IMR-90 (cell line): ENCODE measurements around the gene TCF4.

Experiments
- BHLHE40 ChIP-seq: fragments of 150-350 bp; IDR thresholded peaks from 2 replicates; pipeline ENCODE4 v1.6.1; 2016; ENCODE audit warnings: mild to moderate bottlenecking, low read depth, low read length
- CEBPB ChIP-seq: IDR thresholded peaks from 2 replicates; pipeline ENCODE4 v1.6.1; 2012; ENCODE audit warnings: low read depth, low read length, improper control_type of control experiment
- CHD1 ChIP-seq: IDR thresholded peaks from 2 replicates; pipeline ENCODE4 v1.6.1; 2012; ENCODE audit warnings: low read depth, low read length, improper control_type of control experiment
- MAFK ChIP-seq: IDR thresholded peaks from 2 replicates; pipeline ENCODE4 v1.6.1; 2012; ENCODE audit warnings: low read depth, low read length, improper control_type of control experiment
- MAZ ChIP-seq: IDR thresholded peaks from 2 replicates; pipeline ENCODE4 v1.6.1; 2012; ENCODE audit warnings: low read depth, mild to moderate bottlenecking, low read length, improper control_type of control experiment, moderate library complexity, borderline replicate concordance
- MXI1 ChIP-seq: IDR thresholded peaks from 2 replicates; pipeline ENCODE4 v1.6.1; 2012; ENCODE audit warnings: low read depth, mild to moderate bottlenecking, low read length, moderate library complexity, borderline replicate concordance
- POLR2A ChIP-seq: IDR thresholded peaks from 2 replicates; pipeline ENCODE4 v1.6.1; 2012; ENCODE audit warnings: mild to moderate bottlenecking, low read depth, low read length
- RAD21 ChIP-seq: IDR thresholded peaks from 2 replicates; pipeline ENCODE4 v1.6.1; 2012; ENCODE audit warnings: low read length, improper control_type of control experiment
- RCOR1 ChIP-seq: IDR thresholded peaks from 2 replicates; pipeline ENCODE4 v1.6.1; 2012; ENCODE audit warnings: mild to moderate bottlenecking, low read length, improper control_type of control experiment; ENCODE audit not compliant: insufficient replicate concordance
- RFX5 ChIP-seq: IDR thresholded peaks from 2 replicates; pipeline ENCODE4 v1.8.0; 2012; ENCODE audit warnings: low read depth, mild to moderate bottlenecking, low read length, moderate library complexity
- SMC3 ChIP-seq: fragments of 150-350 bp; IDR thresholded peaks from 2 replicates; pipeline ENCODE4 v1.6.1; 2016; ENCODE audit warnings: low read depth, mild to moderate bottlenecking, antibody characterized with exemption, low read length, moderate library complexity
- TF ChIP-seq, protein P1 (sequence below): fragments of 150-350 bp; IDR thresholded peaks from 2 replicates; pipeline ENCODE4 v1.6.1; 2017; ENCODE audit warnings: mild to moderate bottlenecking, antibody characterized with exemption, low read length, low read depth
- TF ChIP-seq, protein P2 (sequence below): conservative IDR thresholded peaks from 2 replicates; pipeline ENCODE4 v1.5.1; 2012; ENCODE audit warnings: mild to moderate bottlenecking, low read depth, low read length, improper control_type of control experiment
- TF ChIP-seq, protein P3 (sequence below): fragments of 150-350 bp; IDR thresholded peaks from 2 replicates; pipeline ENCODE4 v1.6.1; 2016; ENCODE audit warnings: low read depth, mild to moderate bottlenecking, low read length, moderate library complexity, borderline replicate concordance

DNA sequence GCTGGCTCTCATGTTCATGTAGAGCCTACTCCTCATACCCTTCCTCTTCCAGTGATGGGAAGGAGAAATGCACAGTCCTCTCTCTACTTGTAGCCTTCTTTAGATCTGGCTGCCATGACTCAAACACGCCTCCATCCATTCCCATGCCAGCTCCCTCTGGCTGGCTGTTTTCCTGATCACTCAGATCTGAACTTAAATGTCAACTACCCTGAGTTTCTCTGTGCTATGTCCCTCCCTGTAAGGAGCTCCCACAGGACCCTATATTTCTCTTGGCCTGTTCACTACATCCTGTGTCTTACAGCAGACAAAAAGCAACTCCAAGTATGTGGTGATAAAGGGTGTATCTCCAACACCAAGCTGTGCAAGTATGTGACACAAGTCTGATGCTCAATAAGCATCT, 152.4 kb downstream of the TCF4 start:
- TF ChIP-seq, protein P1, sequence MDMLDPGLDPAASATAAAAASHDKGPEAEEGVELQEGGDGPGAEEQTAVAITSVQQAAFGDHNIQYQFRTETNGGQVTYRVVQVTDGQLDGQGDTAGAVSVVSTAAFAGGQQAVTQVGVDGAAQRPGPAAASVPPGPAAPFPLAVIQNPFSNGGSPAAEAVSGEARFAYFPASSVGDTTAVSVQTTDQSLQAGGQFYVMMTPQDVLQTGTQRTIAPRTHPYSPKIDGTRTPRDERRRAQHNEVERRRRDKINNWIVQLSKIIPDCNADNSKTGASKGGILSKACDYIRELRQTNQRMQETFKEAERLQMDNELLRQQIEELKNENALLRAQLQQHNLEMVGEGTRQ = no peak
- no peak for TF ChIP-seq POLR2A
- TF ChIP-seq, protein P2, sequence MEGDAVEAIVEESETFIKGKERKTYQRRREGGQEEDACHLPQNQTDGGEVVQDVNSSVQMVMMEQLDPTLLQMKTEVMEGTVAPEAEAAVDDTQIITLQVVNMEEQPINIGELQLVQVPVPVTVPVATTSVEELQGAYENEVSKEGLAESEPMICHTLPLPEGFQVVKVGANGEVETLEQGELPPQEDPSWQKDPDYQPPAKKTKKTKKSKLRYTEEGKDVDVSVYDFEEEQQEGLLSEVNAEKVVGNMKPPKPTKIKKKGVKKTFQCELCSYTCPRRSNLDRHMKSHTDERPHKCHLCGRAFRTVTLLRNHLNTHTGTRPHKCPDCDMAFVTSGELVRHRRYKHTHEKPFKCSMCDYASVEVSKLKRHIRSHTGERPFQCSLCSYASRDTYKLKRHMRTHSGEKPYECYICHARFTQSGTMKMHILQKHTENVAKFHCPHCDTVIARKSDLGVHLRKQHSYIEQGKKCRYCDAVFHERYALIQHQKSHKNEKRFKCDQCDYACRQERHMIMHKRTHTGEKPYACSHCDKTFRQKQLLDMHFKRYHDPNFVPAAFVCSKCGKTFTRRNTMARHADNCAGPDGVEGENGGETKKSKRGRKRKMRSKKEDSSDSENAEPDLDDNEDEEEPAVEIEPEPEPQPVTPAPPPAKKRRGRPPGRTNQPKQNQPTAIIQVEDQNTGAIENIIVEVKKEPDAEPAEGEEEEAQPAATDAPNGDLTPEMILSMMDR = no peak
- TF ChIP-seq MAZ = no peak
- no peak for TF ChIP-seq RFX5
- no peak for TF ChIP-seq RAD21
- no peak for TF ChIP-seq CHD1
- no peak for TF ChIP-seq RCOR1
- TF ChIP-seq, protein P3, sequence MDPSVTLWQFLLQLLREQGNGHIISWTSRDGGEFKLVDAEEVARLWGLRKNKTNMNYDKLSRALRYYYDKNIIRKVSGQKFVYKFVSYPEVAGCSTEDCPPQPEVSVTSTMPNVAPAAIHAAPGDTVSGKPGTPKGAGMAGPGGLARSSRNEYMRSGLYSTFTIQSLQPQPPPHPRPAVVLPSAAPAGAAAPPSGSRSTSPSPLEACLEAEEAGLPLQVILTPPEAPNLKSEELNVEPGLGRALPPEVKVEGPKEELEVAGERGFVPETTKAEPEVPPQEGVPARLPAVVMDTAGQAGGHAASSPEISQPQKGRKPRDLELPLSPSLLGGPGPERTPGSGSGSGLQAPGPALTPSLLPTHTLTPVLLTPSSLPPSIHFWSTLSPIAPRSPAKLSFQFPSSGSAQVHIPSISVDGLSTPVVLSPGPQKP = no peak
- no peak for TF ChIP-seq BHLHE40
- no peak for TF ChIP-seq MXI1
- no peak for TF ChIP-seq MAFK
- no peak for TF ChIP-seq SMC3
- no peak for TF ChIP-seq CEBPB
